GM18526 (cell line): Measurements from ENCODE around the gene OVAAL.

Experiments
- POLR2A ChIP-seq: IDR thresholded peaks from 3 replicates; pipeline ENCODE4 v1.6.1; 2011; ENCODE audit not compliant: insufficient read length; ENCODE audit errors: extremely low read depth

Gene OVAAL

GRCh38 chr1:180603850-180604226 is 45.1 kb downstream of the OVAAL start:
- TF ChIP-seq POLR2A, result no peak

GRCh38 chr1:180606155-180606554 is 47.4 kb downstream of the OVAAL start:
- TF ChIP-seq POLR2A, result no peak

- no peak for TF ChIP-seq POLR2A
Measured at GRCh38 chr1:180609643-180610555, 51.1 kb downstream of the OVAAL start.

- no peak for TF ChIP-seq POLR2A
Measured at GRCh38 chr1:180610556-180611015, 51.8 kb downstream of the OVAAL start.

- no peak for TF ChIP-seq POLR2A
Measured at GRCh38 chr1:180611016-180611930, 52.5 kb downstream of the OVAAL start.

- TF ChIP-seq POLR2A, result no peak
Measured at GRCh38 chr1:180612632-180613031, 53.9 kb downstream of the OVAAL start.

- TF ChIP-seq POLR2A, result no peak
Measured at GRCh38 chr1:180614730-180615129, 56.0 kb downstream of the OVAAL start.

GRCh38 chr1:180615493-180616290 is 56.9 kb downstream of the OVAAL start:
- no peak for TF ChIP-seq POLR2A
